ENCODE measurements around the gene PLEKHM3.

Gene PLEKHM3

GRCh38 chr2:207914716-207915115, 110.6 kb downstream of the PLEKHM3 start:
- TF ChIP-seq CEBPB (IDR thresholded peaks at IDR 0.05) (no peak), TAF1 (IDR thresholded peaks at IDR 0.05; ENCODE audit: low read depth) (no peak), TEAD4 (IDR thresholded peaks at IDR 0.05) (no peak), CREB1 (IDR thresholded peaks at IDR 0.05; ENCODE audit: low read depth) (no peak), MAX (IDR thresholded peaks at IDR 0.05) (no peak), EP300 (IDR thresholded peaks at IDR 0.05; ENCODE audit: borderline replicate concordance) (no peak), RAD21 (IDR thresholded peaks at IDR 0.05; ENCODE audit: low read depth) (no peak), REST (IDR thresholded peaks at IDR 0.05; ENCODE audit: low read depth) (no peak), EGR1 (IDR thresholded peaks at IDR 0.05) (no peak), TCF12 (IDR thresholded peaks at IDR 0.05; ENCODE audit: low read depth) (no peak), NFIC (IDR thresholded peaks at IDR 0.05) (no peak), YY1 (IDR thresholded peaks at IDR 0.05; ENCODE audit: low read depth) (no peak)

GRCh38 chr2:207913772-207914358, 111.5 kb downstream of the PLEKHM3 start:
- TF ChIP-seq FOXM1 (IDR thresholded peaks at IDR 0.05; ENCODE audit: borderline replicate concordance, low read depth) (no peak), USF1 (IDR thresholded peaks at IDR 0.05) (no peak), CEBPB (IDR thresholded peaks at IDR 0.05) (no peak), ZBTB7A (IDR thresholded peaks at IDR 0.05; ENCODE audit: low read depth) (no peak), YY1 (IDR thresholded peaks at IDR 0.05; ENCODE audit: low read depth) (no peak), EGR1 (IDR thresholded peaks at IDR 0.05) (no peak), MAX (IDR thresholded peaks at IDR 0.05) (no peak), NFIC (IDR thresholded peaks at IDR 0.05) (no peak), TAF1 (IDR thresholded peaks at IDR 0.05; ENCODE audit: low read depth) (no peak), REST (IDR thresholded peaks at IDR 0.05; ENCODE audit: low read depth) (no peak), RAD21 (IDR thresholded peaks at IDR 0.05; ENCODE audit: low read depth) (no peak), TCF12 (IDR thresholded peaks at IDR 0.05; ENCODE audit: low read depth) (no peak), EP300 (IDR thresholded peaks at IDR 0.05; ENCODE audit: borderline replicate concordance) (no peak), CREB1 (IDR thresholded peaks at IDR 0.05; ENCODE audit: low read depth) (no peak), TEAD4 (IDR thresholded peaks at IDR 0.05) (no peak)

- no peak for TF ChIP-seq REST (IDR thresholded peaks at IDR 0.05; ENCODE audit: low read depth)
- TF ChIP-seq NFIC (IDR thresholded peaks at IDR 0.05), result no peak
- TF ChIP-seq TEAD4 (IDR thresholded peaks at IDR 0.05), result no peak
- TF ChIP-seq EGR1 (IDR thresholded peaks at IDR 0.05), result no peak
- no peak for TF ChIP-seq CEBPB (IDR thresholded peaks at IDR 0.05)
- TF ChIP-seq ZBTB7A (IDR thresholded peaks at IDR 0.05; ENCODE audit: low read depth), result no peak
- no peak for TF ChIP-seq USF1 (IDR thresholded peaks at IDR 0.05)
- TF ChIP-seq EP300 (IDR thresholded peaks at IDR 0.05; ENCODE audit: borderline replicate concordance), result no peak
Observed at GRCh38 chr2:207911856-207912255, 113.5 kb downstream of the PLEKHM3 start.

GRCh38 chr2:207911215-207911614, 114.1 kb downstream of the PLEKHM3 start:
- TF ChIP-seq TCF12 (IDR thresholded peaks at IDR 0.05; ENCODE audit: low read depth), result no peak
- TF ChIP-seq NFIC (IDR thresholded peaks at IDR 0.05), result no peak
- no peak for TF ChIP-seq REST (IDR thresholded peaks at IDR 0.05; ENCODE audit: low read depth)
- TF ChIP-seq ZBTB7A (IDR thresholded peaks at IDR 0.05; ENCODE audit: low read depth), result no peak
- TF ChIP-seq TAF1 (IDR thresholded peaks at IDR 0.05; ENCODE audit: low read depth), result no peak
- TF ChIP-seq TEAD4 (IDR thresholded peaks at IDR 0.05), result no peak
